Pulmonary artery endothelial cell (primary cell): Measurements from ENCODE around the gene PRMT5. TPM values are rescaled to one million over a fixed set of nuclear protein-coding genes. Genes with fewer than 3 reads are reported as not detected.
"Not testable (repeated sequence)": the region's sequence is repeated elsewhere in the genome, so short reads cannot be mapped to it uniquely, and the experiment has no call there.

Experiments used
- DNase-seq: peaks from one replicate; pipeline ENCODE4 v3.0.0-alpha.2; 2011; ENCODE audit warnings: low read depth, low spot score
- total RNA-seq: library from RNA; depleted of rRNA; stranded (reverse); fragments of >200 nt; gene quantifications from 2 replicates; pipeline ENCODE4 v1.2.3, GENCODE V29; 2014

PRMT5 gene
- total RNA-seq, 1 donor from 2014 or later: 67.0 TPM

- no peak for DNase-seq
Observed at GRCh38 chr14:22932146-22932545, 3.0 kb upstream of the PRMT5 start.

- no peak for DNase-seq
Observed at GRCh38 chr14:22929961-22930364, 787 bp upstream of the PRMT5 start.

DNA sequence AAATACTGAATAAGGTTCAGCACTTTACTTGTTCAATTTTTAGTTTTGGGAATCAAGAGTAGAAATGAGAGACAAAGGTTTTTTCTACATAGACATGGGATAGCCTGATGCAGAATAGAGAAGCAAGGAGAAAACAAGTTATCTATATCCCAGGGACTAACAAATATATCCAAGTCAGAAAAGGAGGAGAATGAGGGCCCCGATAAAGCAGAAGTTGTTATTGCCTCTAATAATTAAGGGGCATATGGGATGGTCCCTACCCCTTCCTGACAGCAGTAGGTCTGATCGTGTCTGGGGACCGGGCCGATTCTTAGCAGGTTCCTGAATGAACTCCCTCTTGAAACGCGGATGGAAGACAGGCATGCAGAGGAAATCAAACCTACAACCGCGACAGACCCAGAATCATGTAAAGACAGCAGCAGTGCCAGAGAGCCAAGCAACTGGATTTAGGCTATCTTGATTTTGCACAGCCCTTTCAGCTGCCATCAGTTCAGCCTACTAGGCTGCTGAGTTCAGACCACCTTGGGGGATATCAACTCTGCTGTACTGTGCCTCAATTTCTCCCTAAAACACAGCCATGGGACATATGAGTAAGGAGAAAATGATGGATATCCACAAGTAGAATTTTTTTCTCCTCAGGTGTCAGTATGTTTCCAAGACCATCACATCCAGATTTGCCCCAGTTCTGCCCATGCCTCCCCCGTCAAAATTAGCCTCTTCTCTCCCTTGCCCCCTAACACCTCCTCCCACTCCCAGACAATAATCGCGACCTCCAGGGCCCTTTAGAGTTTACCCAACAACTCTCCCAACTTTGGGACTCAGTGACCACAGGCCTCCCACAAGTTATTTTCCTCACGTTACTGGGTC lies 706 bp downstream of the PRMT5 start:
- no peak for DNase-seq

- DNase-seq: no peak
Observed at GRCh38 chr14:22926316-22926715, 2.9 kb downstream of the PRMT5 start.

- DNase-seq: no peak
Observed at GRCh38 chr14:22925513-22925912, 3.7 kb downstream of the PRMT5 start.

DNA sequence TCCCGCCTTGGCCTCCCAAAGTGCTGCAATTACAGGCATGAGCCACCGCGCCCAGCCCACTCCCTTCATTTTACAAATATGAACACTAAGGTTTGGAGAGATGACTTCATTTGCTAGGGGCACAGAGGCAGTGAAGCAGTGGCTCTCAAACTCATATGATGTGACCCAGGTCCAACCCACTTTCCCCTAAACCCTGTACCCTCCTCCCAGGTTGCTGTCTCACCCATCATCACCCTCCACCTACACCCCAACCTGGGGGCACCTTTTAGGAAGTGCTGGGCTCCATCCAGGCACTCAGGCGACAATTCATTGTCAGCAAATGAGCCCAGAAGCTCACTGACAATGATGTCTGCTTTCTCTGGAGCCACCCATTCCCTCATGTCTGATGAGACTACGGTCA lies 5.4 kb downstream of the PRMT5 start:
- no peak for DNase-seq

GRCh38 chr14:22922294-22922693 lies 6.9 kb downstream of the PRMT5 start:
- DNase-seq: no peak

GRCh38 chr14:22920697-22921096 lies 8.5 kb downstream of the PRMT5 start:
- no peak for DNase-seq

GRCh38 chr14:22919601-22919921 lies 9.6 kb downstream of the PRMT5 start:
- DNase-seq: no peak

DNA sequence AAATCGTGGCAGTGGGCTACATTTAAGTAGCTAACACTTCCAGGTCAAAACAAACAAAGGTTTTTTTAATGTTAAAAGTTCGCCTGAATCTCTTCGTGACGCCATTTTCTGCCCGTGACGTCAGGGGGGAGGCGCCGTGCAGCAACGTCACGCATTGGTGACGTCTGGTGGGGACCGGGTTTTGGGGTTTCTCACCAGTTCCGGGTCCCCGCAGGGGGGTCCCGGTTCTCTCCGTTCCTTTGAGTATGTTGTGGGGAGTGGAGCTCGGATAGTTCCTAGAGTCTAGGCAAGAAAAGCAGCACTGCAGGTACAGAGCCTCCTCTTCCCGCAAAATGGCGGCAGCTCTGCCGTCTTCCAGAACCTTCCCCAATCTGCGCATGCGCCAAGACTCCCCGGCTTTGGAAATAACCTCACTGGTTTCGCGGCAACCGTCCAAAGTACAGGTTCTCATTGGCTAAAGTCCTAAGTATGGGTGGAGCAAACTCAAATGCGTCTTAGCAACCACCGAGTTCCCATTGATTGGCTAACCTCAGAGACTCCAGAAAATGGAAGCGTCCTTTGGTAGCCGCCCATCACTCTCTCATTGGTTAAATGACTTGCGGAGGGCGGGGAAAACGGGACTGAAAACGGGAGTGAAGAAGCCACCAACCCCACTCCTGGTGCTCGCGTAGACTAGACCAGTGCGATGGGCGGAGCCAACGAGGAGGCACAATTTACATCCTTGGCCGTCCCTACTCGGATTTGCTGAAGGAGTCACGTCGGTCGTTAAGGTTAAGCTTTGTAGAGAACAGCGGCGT lies 10.2 kb downstream of the PRMT5 start, which contains the start of gene RBM23:
TSS of gene RBM23 (minus strand) at position 346 of the 797 bp plus-strand sequence.
- peak; percentile 100 for DNase-seq

DNA sequence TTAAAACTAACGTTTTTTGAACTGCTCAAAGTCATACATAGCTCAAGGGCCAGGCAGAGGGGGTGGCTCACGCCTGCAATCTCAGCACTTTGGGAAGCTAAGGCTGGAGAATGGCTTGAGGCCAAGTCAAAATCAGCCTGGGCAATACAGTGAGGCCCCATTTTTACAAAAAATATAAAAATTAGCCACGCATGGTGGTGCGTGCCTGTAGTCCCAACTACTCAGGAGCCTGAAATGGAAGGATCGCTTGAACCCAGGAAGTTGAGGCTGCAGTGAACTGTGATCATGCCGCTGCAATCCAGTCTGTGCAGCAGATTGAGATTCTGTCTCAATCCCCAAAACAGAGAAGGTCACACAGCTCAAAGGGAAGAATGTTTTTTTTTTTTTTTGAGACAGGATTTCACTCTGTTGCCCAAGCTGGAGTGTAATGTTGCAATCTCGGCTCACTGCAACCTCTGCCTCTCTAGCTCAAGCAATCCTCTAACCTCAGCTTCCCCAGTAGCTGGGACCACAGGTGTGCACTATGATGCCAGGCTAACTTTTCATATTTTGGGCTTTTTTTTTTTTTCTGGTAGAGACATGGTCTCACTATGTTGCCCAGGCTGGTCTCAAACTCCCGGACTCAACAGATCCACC lies 13.2 kb downstream of the PRMT5 start:
- no peak for DNase-seq

DNA sequence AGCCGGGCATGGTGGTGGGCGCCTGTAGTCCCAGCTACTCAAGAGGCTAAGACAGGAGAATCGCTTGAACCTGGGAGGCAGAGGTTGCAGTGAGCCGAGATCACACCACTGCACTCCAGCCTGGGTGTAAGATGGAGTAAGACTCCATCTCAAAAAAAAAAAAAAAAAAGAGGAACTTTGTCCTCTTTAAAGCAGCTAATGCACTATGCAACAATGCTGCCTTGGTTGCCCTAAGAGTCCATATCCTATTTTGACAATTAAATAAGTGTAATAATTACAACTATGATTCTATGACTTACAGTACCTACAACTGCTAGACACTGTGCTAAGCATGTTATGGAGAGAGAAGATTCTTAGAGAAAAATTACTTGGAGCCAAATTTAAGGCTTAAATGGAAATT lies 14.3 kb downstream of the PRMT5 start:
- not testable (repeated sequence) for DNase-seq

- no peak for DNase-seq
Observed at GRCh38 chr14:22910916-22911315, 18.3 kb downstream of the PRMT5 start.

DNA sequence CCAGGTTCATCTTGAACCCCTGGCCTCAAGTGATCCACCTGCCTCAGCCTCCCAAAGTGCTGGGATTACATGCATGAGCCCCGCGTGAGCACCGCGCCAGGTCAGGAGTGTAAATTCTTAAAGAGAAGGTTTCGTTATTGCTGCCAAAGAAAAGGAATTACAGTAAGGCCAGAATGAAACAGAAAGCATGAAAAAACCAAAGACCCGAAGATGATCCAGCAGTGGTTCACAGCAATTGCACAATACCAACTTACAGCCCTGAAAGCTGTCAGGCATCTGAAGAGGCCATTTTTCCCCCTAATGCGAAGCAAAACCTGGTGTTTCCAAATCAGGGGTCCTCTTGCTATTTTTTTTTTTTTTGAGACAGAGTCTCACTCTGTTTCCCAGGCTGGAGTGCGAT lies 20.6 kb downstream of the PRMT5 start:
- no peak for DNase-seq

- no peak for DNase-seq
Observed at GRCh38 chr14:22907429-22907828, 21.7 kb downstream of the PRMT5 start.

- DNase-seq: no peak
Observed at GRCh38 chr14:22906073-22906472, 23.1 kb downstream of the PRMT5 start.

GRCh38 chr14:22905627-22906026 lies 23.5 kb downstream of the PRMT5 start:
- DNase-seq: no peak

GRCh38 chr14:22903742-22904087 lies 25.5 kb downstream of the PRMT5 start:
- no peak for DNase-seq

- DNase-seq: no peak
Observed at GRCh38 chr14:22901799-22902198, 27.4 kb downstream of the PRMT5 start.

- peak; percentile 37 for DNase-seq
Observed at GRCh38 chr14:22900081-22900799, 28.9 kb downstream of the PRMT5 start.

DNA sequence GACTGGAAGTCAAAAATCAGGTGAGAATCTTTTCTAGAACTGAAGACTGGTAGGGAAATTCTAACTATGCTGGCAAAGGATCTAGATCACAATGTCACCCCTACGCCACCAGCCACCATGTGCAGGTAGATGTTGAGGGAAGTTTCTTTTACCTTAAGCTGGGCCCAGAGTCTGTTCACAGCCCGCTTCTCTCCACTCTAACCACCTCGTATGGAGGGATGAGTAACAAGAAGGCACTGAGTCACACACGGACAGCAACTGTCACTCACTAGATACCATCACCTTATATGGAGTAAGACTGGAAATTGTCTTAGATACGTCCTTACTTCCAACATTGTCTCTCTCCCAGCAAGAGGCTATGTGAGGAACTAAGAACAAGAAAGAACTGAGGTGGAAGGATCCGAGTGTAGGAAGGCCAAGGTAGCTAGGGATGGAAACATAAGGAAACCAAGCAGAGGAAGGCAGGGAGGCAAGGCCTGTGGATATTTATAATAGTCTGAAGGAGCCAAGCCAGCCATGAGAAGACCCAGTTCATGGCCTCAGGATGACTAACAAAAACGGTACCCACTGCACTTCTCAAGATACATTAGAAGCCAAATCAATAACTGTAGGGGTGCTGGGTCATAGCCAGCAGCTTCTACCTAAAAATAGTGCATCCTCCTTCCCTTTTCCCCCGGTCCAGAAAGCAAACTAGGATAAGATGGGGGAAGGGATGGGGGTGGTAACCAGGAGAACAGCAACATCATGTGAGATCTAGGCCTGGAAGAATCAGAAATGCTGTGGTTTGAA lies 30.7 kb downstream of the PRMT5 start:
- DNase-seq: no peak
